K562 (cell line): ENCODE data around the gene FAM180B. TPM values are rescaled to one million over a fixed set of nuclear protein-coding genes. Genes with fewer than 3 reads are reported as not detected.

Source experiments
- ATF7 ChIP-seq: fragments of 450-650 bp; IDR thresholded peaks from 2 replicates; pipeline ENCODE4 v1.7.1; 2014; ENCODE audit warnings: mild to moderate bottlenecking, moderate library complexity
- HMG20B ChIP-seq: fragments of 250-450 bp; sonication (Bioruptor Pico); IDR thresholded peaks from 2 replicates; pipeline ENCODE4 v1.5.0; 2021; ENCODE audit warnings: mild to moderate bottlenecking
- KLF16 ChIP-seq: IDR thresholded peaks from 2 replicates; pipeline ENCODE4 v1.6.1; 2016; ENCODE audit warnings: antibody characterized with exemption
- MAFK ChIP-seq: IDR thresholded peaks from 2 replicates; pipeline ENCODE4 v1.6.1; 2011; ENCODE audit warnings: low read length, improper control_type of control experiment
- MYBL2 ChIP-seq, 2 experiments: fragments of 450-650 bp in 1 of 2; sonication (generic) in 1 of 2; formaldehyde crosslinking in 1 of 2; IDR thresholded peaks; 2 replicates each; pipeline versions ENCODE4 v1.6.1 to v1.8.1; 2017 to 2022; ENCODE audit warnings: borderline replicate concordance in 1 of 2, inconsistent platforms in 1 of 2, low read depth in 1 of 2, mild to moderate bottlenecking in 1 of 2, missing genetic modification reagents in 1 of 2, moderate library complexity in 1 of 2
- OTX1 ChIP-seq: fragments of 450-650 bp; formaldehyde crosslinking; IDR thresholded peaks from 2 replicates; pipeline ENCODE4 v1.4.0; 2022; ENCODE audit warnings: mild to moderate bottlenecking
- SRSF9 ChIP-seq: fragments of 200-400 bp; formaldehyde crosslinking; IDR thresholded peaks from 2 replicates; pipeline ENCODE4 v1.6.1; 2017; ENCODE audit warnings: low read depth, low read length, borderline replicate concordance
- ZBTB26 ChIP-seq: fragments of 450-650 bp; formaldehyde crosslinking; IDR thresholded peaks from 2 replicates; pipeline ENCODE4 v1.4.0; 2022; ENCODE audit warnings: missing genetic modification characterization
- ZNF274 ChIP-seq: IDR thresholded peaks from 2 replicates; pipeline ENCODE4 v1.6.1; 2011; ENCODE audit warnings: low read depth, mild to moderate bottlenecking, low read length, moderate library complexity, borderline replicate concordance
- ZNF561 ChIP-seq: fragments of 450-650 bp; formaldehyde crosslinking; conservative IDR thresholded peaks from 2 replicates; pipeline ENCODE4 v1.4.0; 2020; ENCODE audit warnings: mild to moderate bottlenecking, moderate library complexity
- polyA plus RNA-seq, 8 experiments: library from polyadenylated mRNA; depleted of rRNA in 4 of 8; stranded (reverse) in 5 of 8; unstranded in 3 of 8; fragments of >200 nt; fragmentation: Nextera tagmentation in 2 of 8; fragmentation: Illumina TruSeq in 1 of 8; extraction: Ambion mirVana in 2 of 8; extraction: Trizol in 1 of 8; gene quantifications; 2 replicates each; pipeline versions ENCODE4 v1.2.1 to v1.2.3, GENCODE V29; 2011 to 2014; ENCODE audit warnings: inconsistent platforms in 1 of 8, missing spikeins in 1 of 8
- total RNA-seq, 7 experiments: library from RNA; depleted of rRNA in 6 of 7; stranded (reverse); fragments of >200 nt in 6 of 7; fragmentation: Illumina TruSeq in 2 of 7; extraction: Trizol in 2 of 7; gene quantifications; 2 replicates each; pipeline versions ENCODE4 v1.2.1 to v1.2.3, GENCODE V29; 2011 to 2021; ENCODE audit warnings: low replicate concordance in 1 of 7
- TF ChIP-seq, protein P1 (sequence below): fragments of 450-650 bp; IDR thresholded peaks from 2 replicates; pipeline ENCODE4 v1.6.1; 2016
- TF ChIP-seq, protein P2 (sequence below): sonication (generic); formaldehyde crosslinking; IDR thresholded peaks from 2 replicates; pipeline ENCODE4 v1.9.0; 2022; ENCODE audit warnings: mild to moderate bottlenecking, missing genetic modification reagents
- TF ChIP-seq, protein P3 (sequence below): sonication (generic); formaldehyde crosslinking; IDR thresholded peaks from 2 replicates; pipeline ENCODE4 v1.8.1; 2022; ENCODE audit warnings: missing genetic modification reagents

Gene FAM180B
- total and polyA plus RNA-seq, 9 of the 15 experiments (the other 6 are each of a cell fraction or from before 2014, with no cell fraction given): 0.05 to 0.14 TPM; not detected in 7

- TF ChIP-seq, protein P1, sequence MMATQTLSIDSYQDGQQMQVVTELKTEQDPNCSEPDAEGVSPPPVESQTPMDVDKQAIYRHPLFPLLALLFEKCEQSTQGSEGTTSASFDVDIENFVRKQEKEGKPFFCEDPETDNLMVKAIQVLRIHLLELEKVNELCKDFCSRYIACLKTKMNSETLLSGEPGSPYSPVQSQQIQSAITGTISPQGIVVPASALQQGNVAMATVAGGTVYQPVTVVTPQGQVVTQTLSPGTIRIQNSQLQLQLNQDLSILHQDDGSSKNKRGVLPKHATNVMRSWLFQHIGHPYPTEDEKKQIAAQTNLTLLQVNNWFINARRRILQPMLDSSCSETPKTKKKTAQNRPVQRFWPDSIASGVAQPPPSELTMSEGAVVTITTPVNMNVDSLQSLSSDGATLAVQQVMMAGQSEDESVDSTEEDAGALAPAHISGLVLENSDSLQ: no peak
- TF ChIP-seq ATF7 (peak; percentile 84), OTX1 (CRISPR knock-in tag) (no peak), KLF16 (no peak), MYBL2 (IDR thresholded peaks at IDR 0.05; ENCODE audit: low read depth) (no peak), MYBL2 (CRISPR knock-in tag; IDR thresholded peaks at IDR 0.05; ENCODE audit: borderline replicate concordance) (no peak), ZNF561 (no peak), ZNF274 (no peak), MAFK (no peak), HMG20B (CRISPR knock-in tag) (no peak), ZBTB26 (CRISPR knock-in tag) (no peak), SRSF9 (no peak)
- TF ChIP-seq, protein P2, sequence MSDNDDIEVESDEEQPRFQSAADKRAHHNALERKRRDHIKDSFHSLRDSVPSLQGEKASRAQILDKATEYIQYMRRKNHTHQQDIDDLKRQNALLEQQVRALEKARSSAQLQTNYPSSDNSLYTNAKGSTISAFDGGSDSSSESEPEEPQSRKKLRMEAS (CRISPR knock-in tag): peak; percentile 81
- TF ChIP-seq, protein P3, sequence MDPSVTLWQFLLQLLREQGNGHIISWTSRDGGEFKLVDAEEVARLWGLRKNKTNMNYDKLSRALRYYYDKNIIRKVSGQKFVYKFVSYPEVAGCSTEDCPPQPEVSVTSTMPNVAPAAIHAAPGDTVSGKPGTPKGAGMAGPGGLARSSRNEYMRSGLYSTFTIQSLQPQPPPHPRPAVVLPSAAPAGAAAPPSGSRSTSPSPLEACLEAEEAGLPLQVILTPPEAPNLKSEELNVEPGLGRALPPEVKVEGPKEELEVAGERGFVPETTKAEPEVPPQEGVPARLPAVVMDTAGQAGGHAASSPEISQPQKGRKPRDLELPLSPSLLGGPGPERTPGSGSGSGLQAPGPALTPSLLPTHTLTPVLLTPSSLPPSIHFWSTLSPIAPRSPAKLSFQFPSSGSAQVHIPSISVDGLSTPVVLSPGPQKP (CRISPR knock-in tag): no peak
These were observed 33.7 kb upstream of the FAM180B start, which contains the start of gene CELF1 (continued) for GRCh38 chr11:47552566-47553405.
